ENCODE results near the gene CCL20.
A peak's percentile ranks its signal among the peaks of the same experiment; 100 is the strongest.

The CCL20 gene, protein sequence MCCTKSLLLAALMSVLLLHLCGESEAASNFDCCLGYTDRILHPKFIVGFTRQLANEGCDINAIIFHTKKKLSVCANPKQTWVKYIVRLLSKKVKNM

DNA sequence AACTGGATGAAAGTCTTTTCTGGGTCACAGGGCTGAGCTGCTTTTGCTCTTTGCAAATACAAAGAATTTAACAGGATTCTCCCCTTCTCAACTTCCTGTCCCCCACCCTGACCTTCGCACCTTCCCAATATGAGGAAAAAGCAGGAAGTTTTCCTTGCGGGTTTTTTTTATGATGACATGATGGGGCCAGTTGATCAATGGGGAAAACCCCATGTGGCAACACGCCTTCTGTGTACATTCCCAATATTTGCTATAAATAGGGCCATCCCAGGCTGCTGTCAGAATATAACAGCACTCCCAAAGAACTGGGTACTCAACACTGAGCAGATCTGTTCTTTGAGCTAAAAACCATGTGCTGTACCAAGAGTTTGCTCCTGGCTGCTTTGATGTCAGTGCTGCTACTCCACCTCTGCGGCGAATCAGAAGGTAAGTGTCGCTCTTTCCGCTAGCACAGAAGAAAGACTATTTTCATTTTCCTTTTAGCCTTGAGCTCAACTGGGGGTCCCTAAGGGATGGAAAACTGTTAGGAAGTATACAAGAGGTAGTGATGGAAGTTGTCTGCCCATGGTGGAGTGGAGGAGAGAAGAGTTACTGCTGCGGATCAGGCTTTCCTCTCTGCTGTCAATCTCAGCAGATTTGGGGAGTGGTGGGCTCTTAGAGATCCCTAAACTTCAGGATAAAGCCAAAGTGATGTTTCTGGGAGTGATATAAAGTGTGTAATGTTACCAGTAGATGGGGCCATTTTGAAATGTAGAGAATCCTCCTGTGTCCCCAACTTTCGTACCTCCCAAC, at the start of gene CCL20:
CCL20 (plus strand) TSS at position 281 of the 792 bp plus-strand sequence; CDS start at position 351, 70 bp downstream.
- Mint-ChIP-seq H3K27ac (no peak within 1 kb of the TSS), H3K27me3 (no peaks in the 10 kb centered on the region), H3K9me3 (no peaks in the 10 kb centered on the region), H3K4me3 (no peak within 1 kb of the TSS), H3K4me1 (peaks cover 11% of the 10 kb centered on the region), H3K36me3 (no peaks in the 10 kb centered on the region)
- CTCF ChIA-PET: no interaction called here
- DNase-seq: no peak

DNA sequence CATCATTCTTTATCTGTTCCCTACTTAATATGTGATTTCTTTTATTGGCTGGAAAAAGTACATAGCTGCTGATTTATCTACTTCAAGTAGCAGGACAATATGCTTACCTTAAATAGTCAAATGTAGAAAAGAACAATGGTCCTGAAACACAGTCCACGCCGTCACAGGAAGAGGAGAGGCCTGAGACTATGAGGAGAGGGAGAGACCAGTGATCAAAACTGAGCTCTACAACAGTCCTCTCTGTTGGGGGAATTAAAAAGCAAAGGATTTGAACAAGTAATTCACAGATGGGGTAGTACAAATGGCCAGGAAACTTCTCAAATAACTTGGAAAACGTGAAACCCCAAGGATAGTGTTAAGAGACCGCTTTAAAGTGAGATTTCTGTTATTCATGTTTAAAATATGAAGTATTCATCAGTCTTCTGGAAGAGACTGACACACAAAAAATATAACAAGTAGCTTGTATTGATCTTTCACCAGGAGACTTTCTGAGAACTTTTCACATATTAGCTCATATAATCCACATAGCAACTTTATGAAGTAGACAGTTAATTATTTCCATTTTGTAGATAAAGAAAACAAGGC, 47.8 kb upstream of the CCL20 start:
- Mint-ChIP-seq H3K36me3 (no peaks in the 10 kb centered on the region), H3K4me3 (no peak overlapping the region), H3K4me1 (no peaks in the 10 kb centered on the region), H3K27ac (no peak overlapping the region), H3K27me3 (no peaks in the 10 kb centered on the region), H3K9me3 (no peaks in the 10 kb centered on the region)
- no peak for DNase-seq
- CTCF ChIA-PET: interaction anchor here (0.6 to 2.9 kb wide), 28 partner anchors 9 to 733 kb away, joined by 3 to 42 read pairs (median 4); partner anchors contain the start of gene SCYGR8

GRCh38 chr2:227766373-227766883, 47.2 kb upstream of the CCL20 start:
- no peaks in the 10 kb centered on the region for H3K9me3 Mint-ChIP-seq
- CTCF ChIA-PET: interaction anchor here (0.6 to 2.9 kb wide), 29 partner anchors 8 to 733 kb away, joined by 3 to 42 read pairs (median 3); partner anchors contain the start of gene SCYGR8
- H3K27ac Mint-ChIP-seq: no peak overlapping the region
- H3K27me3 Mint-ChIP-seq: no peaks in the 10 kb centered on the region
- peak; percentile 69 for DNase-seq
- no peak overlapping the region for H3K4me3 Mint-ChIP-seq
- no peaks in the 10 kb centered on the region for H3K4me1 Mint-ChIP-seq
- no peaks in the 10 kb centered on the region for H3K36me3 Mint-ChIP-seq

- CTCF ChIA-PET: interaction anchor here (1.4 to 2.1 kb wide), 2 partner anchors 94 to 110 kb away, joined by 3 to 11 read pairs; no protein-coding TSS in a partner anchor
- no peak for DNase-seq
- Mint-ChIP-seq H3K36me3 (no peaks in the 10 kb centered on the region), H3K9me3 (no peaks in the 10 kb centered on the region), H3K27me3 (no peaks in the 10 kb centered on the region), H3K4me1 (no peaks in the 10 kb centered on the region), H3K4me3 (no peak overlapping the region), H3K27ac (no peak overlapping the region)
Measured at GRCh38 chr2:227767830-227768229, 45.8 kb upstream of the CCL20 start.

- CTCF ChIA-PET: interaction anchor here (3.4 kb wide), 1 partner anchor 89 kb away, joined by 23 read pairs; no protein-coding TSS in a partner anchor
- no peaks in the 10 kb centered on the region for H3K36me3 Mint-ChIP-seq
- no peak overlapping the region for H3K4me3 Mint-ChIP-seq
- peaks cover 2% of the 10 kb centered on the region for H3K4me1 Mint-ChIP-seq
- H3K9me3 Mint-ChIP-seq: no peaks in the 10 kb centered on the region
- DNase-seq: no peak
- H3K27ac Mint-ChIP-seq: no peak overlapping the region
- no peaks in the 10 kb centered on the region for H3K27me3 Mint-ChIP-seq
Measured at GRCh38 chr2:227772197-227772661, 41.4 kb upstream of the CCL20 start.

- H3K9me3 Mint-ChIP-seq: no peaks in the 10 kb centered on the region
- H3K27me3 Mint-ChIP-seq: no peaks in the 10 kb centered on the region
- CTCF ChIA-PET: interaction anchor here (3.4 kb wide), 1 partner anchor 89 kb away, joined by 23 read pairs; no protein-coding TSS in a partner anchor
- H3K4me3 Mint-ChIP-seq: no peak overlapping the region
- DNase-seq: no peak
- peaks cover 2% of the 10 kb centered on the region for H3K4me1 Mint-ChIP-seq
- no peaks in the 10 kb centered on the region for H3K36me3 Mint-ChIP-seq
- H3K27ac Mint-ChIP-seq: no peak overlapping the region
Measured at GRCh38 chr2:227772932-227773331, 40.7 kb upstream of the CCL20 start.

DNA sequence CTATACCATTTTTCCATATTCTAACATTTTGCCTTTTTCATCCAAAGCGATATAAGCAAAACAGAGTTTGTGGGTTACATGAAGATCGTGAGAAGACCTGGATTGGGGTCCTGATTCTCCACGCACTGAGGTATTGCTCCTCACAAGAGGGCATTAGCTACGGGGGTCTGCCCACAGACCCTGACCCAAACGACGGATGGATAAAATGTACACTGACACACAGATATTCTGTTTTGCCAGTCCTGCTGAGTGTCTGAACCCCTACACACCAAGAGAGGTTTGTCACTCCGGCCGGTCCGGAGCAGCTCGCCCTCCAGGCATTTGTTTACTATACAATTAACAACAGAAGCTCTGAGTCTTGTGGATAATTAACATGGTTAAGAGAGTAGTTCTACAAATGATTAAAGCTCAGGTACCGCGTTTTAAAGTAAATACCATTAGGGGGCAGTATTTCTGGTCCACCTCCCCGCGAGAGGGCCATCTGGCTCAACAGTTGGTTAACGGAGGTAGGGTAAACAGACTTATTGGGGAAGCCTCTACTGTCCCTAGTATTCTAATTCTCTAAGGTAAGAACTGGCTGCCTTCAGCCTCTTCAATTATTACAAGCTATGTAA, 39.5 kb upstream of the CCL20 start:
- peaks cover 2% of the 10 kb centered on the region for H3K4me1 Mint-ChIP-seq
- H3K9me3 Mint-ChIP-seq: no peaks in the 10 kb centered on the region
- CTCF ChIA-PET: interaction anchor here (0.7 to 3.4 kb wide), 4 partner anchors 9 to 680 kb away, joined by 3 to 23 read pairs (median 6); no protein-coding TSS in a partner anchor
- no peak overlapping the region for H3K4me3 Mint-ChIP-seq
- DNase-seq: no peak
- H3K27me3 Mint-ChIP-seq: no peaks in the 10 kb centered on the region
- H3K36me3 Mint-ChIP-seq: no peaks in the 10 kb centered on the region
- no peak overlapping the region for H3K27ac Mint-ChIP-seq

GRCh38 chr2:227774895-227775842, 38.5 kb upstream of the CCL20 start:
- Mint-ChIP-seq H3K4me3 (no peak overlapping the region), H3K27ac (no peak overlapping the region), H3K9me3 (no peaks in the 10 kb centered on the region), H3K4me1 (peaks cover 2% of the 10 kb centered on the region), H3K27me3 (no peaks in the 10 kb centered on the region), H3K36me3 (no peaks in the 10 kb centered on the region)
- DNase-seq: no peak
- CTCF ChIA-PET: interaction anchor here (0.6 to 3.4 kb wide), 5 partner anchors 10 to 117 kb away, joined by 3 to 23 read pairs (median 4); no protein-coding TSS in a partner anchor

GRCh38 chr2:227780981-227781615, 32.5 kb upstream of the CCL20 start:
- DNase-seq: no peak
- CTCF ChIA-PET: interaction anchor here (1.3 to 1.9 kb wide), 2 partner anchors 15 to 81 kb away, joined by 3 to 6 read pairs; no protein-coding TSS in a partner anchor
- H3K36me3 Mint-ChIP-seq: no peaks in the 10 kb centered on the region
- H3K4me1 Mint-ChIP-seq: peaks cover 8% of the 10 kb centered on the region
- H3K27ac Mint-ChIP-seq: no peak overlapping the region
- no peaks in the 10 kb centered on the region for H3K9me3 Mint-ChIP-seq
- no peak overlapping the region for H3K4me3 Mint-ChIP-seq
- H3K27me3 Mint-ChIP-seq: peaks cover 2% of the 10 kb centered on the region

DNA sequence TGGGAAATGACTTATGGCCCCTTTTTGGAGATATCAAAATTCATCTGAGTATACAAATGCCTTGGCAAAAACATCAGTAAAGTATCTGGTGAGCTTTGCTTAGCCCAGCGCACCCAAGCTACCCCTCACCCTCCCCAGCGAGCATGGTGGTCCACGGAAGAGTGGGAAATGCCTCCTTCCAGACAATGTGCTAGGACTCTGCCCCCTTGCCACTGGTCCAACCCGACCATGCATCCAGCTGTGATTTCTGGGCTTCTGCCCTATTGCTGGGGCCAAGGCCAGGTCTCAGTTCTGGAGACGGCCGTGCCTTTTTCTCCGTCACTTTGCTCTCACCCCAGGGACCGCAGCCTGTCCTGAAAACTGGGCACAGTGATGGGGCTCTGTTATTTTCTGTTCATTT, 31.8 kb upstream of the CCL20 start:
- Mint-ChIP-seq H3K36me3 (no peaks in the 10 kb centered on the region), H3K27me3 (peaks cover 4% of the 10 kb centered on the region), H3K4me3 (no peak overlapping the region), H3K4me1 (peaks cover 8% of the 10 kb centered on the region), H3K9me3 (no peaks in the 10 kb centered on the region), H3K27ac (no peak overlapping the region)
- CTCF ChIA-PET: interaction anchor here (1.3 to 1.9 kb wide), 2 partner anchors 16 to 81 kb away, joined by 3 to 6 read pairs; no protein-coding TSS in a partner anchor
- DNase-seq: no peak

GRCh38 chr2:227782804-227783203, 30.8 kb upstream of the CCL20 start:
- CTCF ChIA-PET: interaction anchor here (1.2 to 1.9 kb wide), 3 partner anchors 9 to 124 kb away, joined by 3 to 6 read pairs (median 4); no protein-coding TSS in a partner anchor
- Mint-ChIP-seq H3K4me3 (peak overlapping the region; percentile 64), H3K4me1 (peaks cover 8% of the 10 kb centered on the region), H3K9me3 (no peaks in the 10 kb centered on the region), H3K36me3 (no peaks in the 10 kb centered on the region), H3K27ac (no peak overlapping the region), H3K27me3 (peaks cover 4% of the 10 kb centered on the region)
- DNase-seq: no peak

GRCh38 chr2:227783404-227784138, 30.1 kb upstream of the CCL20 start:
- CTCF ChIA-PET: interaction anchor here (1.2 to 1.5 kb wide), 3 partner anchors 10 to 303 kb away, joined by 3 to 4 read pairs (median 3); no protein-coding TSS in a partner anchor
- Mint-ChIP-seq H3K36me3 (no peaks in the 10 kb centered on the region), H3K4me3 (peak overlapping the region; percentile 64), H3K27ac (peak overlapping the region; percentile 64), H3K9me3 (no peaks in the 10 kb centered on the region), H3K27me3 (peaks cover 4% of the 10 kb centered on the region), H3K4me1 (peaks cover 8% of the 10 kb centered on the region)
- peak; percentile 24 for DNase-seq
